ENCODE results near the gene SPP1.

GRCh38 chr4:87986508-87986907 is 11.0 kb downstream of the SPP1 start:
- TF ChIP-seq ZNF274 (IDR thresholded peaks at IDR 0.05; ENCODE audit: low read depth, low read length) (no peak), YY1 (IDR thresholded peaks at IDR 0.05; ENCODE audit: insufficient read depth, insufficient read length) (no peak), SUZ12 (IDR thresholded peaks at IDR 0.05; ENCODE audit: extremely low read depth, insufficient read depth, insufficient read length) (no peak)
